ENCODE results near the gene CHID1. TPM values are rescaled to one million over a fixed set of nuclear protein-coding genes. Genes with fewer than 3 reads are reported as not detected.

The CHID1 gene
- total RNA-seq, 2 experiments from 2014 or later, result 30.6 to 71.1 TPM

DNA sequence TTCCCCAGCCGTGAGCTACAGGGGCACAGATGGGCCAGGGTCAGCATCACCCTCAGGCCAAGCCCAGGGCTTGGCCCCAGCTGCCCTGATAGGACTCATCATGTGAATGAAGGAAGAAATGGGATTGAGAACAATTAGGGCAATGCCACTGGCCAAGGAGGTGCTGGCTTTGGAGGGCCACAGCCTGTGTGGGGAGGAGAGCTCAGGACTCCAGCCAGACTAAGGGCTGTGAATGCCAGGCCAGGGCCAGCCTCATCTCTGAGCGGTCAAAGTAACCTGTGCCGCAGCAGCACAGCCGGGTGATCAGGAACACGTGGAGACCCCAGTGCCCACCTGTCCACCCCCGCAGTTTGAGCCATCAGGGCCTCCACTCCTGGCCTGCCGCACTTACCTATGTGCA is 10.1 kb downstream of the CHID1 start:
- Histone ChIP-seq H4K20me1 (ENCODE audit: insufficient read depth, low read length) (no peaks in the 10 kb centered on the region; the same call in 1 of the 2 replicates), H3K9me3 (ENCODE audit: low read length) (no peaks in the 10 kb centered on the region), H3K27ac (ENCODE audit: low read depth, low read length, poor library complexity, severe bottlenecking) (no peak overlapping the region), H3K4me3 (ENCODE audit: low read depth, low read length, poor library complexity, severe bottlenecking) (no peak overlapping the region), H3K4me1 (ENCODE audit: insufficient read depth, low read length, poor library complexity, severe bottlenecking) (no peaks in the 10 kb centered on the region), H3K4me2 (ENCODE audit: low read length) (no peak overlapping the region), H3K9me2 (ENCODE audit: insufficient read depth, low read length) (no peaks in the 10 kb centered on the region), H3K79me2 (ENCODE audit: insufficient read depth, low read depth, low read length) (no peaks in the 10 kb centered on the region), H3K36me3 (ENCODE audit: insufficient read depth, low read length) (peaks cover 64% of the 10 kb centered on the region), H2AFZ (ENCODE audit: low read length) (no peak overlapping the region)
- no peak for DNase-seq (ENCODE audit: low spot score)
- TF ChIP-seq, protein P1, sequence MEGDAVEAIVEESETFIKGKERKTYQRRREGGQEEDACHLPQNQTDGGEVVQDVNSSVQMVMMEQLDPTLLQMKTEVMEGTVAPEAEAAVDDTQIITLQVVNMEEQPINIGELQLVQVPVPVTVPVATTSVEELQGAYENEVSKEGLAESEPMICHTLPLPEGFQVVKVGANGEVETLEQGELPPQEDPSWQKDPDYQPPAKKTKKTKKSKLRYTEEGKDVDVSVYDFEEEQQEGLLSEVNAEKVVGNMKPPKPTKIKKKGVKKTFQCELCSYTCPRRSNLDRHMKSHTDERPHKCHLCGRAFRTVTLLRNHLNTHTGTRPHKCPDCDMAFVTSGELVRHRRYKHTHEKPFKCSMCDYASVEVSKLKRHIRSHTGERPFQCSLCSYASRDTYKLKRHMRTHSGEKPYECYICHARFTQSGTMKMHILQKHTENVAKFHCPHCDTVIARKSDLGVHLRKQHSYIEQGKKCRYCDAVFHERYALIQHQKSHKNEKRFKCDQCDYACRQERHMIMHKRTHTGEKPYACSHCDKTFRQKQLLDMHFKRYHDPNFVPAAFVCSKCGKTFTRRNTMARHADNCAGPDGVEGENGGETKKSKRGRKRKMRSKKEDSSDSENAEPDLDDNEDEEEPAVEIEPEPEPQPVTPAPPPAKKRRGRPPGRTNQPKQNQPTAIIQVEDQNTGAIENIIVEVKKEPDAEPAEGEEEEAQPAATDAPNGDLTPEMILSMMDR (conservative IDR thresholded peaks at IDR 0.05; ENCODE audit: low read length), result no peak
- no peak for TF ChIP-seq EZH2phosphoT487 (IDR thresholded peaks at IDR 0.05; ENCODE audit: borderline replicate concordance, low read depth, low read length)
- POLR2A ChIA-PET, result no interaction called here
- intact Hi-C loops (cut with micrococcal nuclease; ENCODE audit: unreplicated experiment), result no loop called here
- CTCF ChIA-PET (ENCODE audit: unreplicated experiment), result no interaction called here
- no TSS peak for BruUV-seq (replicated peaks)

DNA sequence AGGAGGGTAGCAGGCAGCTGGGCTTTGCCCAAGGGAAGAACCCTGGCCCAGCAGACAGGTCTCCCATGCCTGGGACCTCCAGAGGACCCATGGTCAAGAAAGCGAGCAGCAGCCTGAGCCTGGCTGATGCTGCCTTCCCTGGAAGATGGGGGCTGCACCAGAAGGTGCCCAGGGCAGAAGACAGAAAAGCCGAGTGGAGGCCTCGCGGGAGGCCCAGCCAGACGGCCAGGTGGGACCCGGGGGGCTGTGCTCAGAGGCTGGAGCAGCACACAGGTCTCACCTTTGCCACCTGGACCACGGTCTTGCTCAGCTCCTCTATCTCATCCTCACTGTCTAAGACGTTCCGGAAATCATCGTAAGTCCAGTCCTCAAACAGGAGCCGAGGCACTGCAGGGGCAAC is 10.9 kb downstream of the CHID1 start:
- no peak overlapping the region for H2AFZ ChIP-seq (ENCODE audit: low read length)
- H3K9me2 ChIP-seq (ENCODE audit: insufficient read depth, low read length), result no peaks in the 10 kb centered on the region
- DNase-seq (ENCODE audit: low spot score), result no peak
- H3K79me2 ChIP-seq (ENCODE audit: insufficient read depth, low read depth, low read length), result no peaks in the 10 kb centered on the region
- intact Hi-C loops (cut with micrococcal nuclease; ENCODE audit: unreplicated experiment), result no loop called here
- TF ChIP-seq EZH2phosphoT487 (IDR thresholded peaks at IDR 0.05; ENCODE audit: borderline replicate concordance, low read depth, low read length), result no peak
- TF ChIP-seq, protein P1 (conservative IDR thresholded peaks at IDR 0.05; ENCODE audit: low read length), result no peak
- H3K4me3 ChIP-seq (ENCODE audit: low read depth, low read length, poor library complexity, severe bottlenecking), result no peak overlapping the region
- ChIA-PET POLR2A (no interaction called here), CTCF (ENCODE audit: unreplicated experiment) (no interaction called here)
- no peaks in the 10 kb centered on the region; the same call in 1 of the 2 replicates for H4K20me1 ChIP-seq (ENCODE audit: insufficient read depth, low read length)
- no peak overlapping the region for H3K4me2 ChIP-seq (ENCODE audit: low read length)
- no peaks in the 10 kb centered on the region for H3K4me1 ChIP-seq (ENCODE audit: insufficient read depth, low read length, poor library complexity, severe bottlenecking)
- peaks cover 60% of the 10 kb centered on the region for H3K36me3 ChIP-seq (ENCODE audit: insufficient read depth, low read length)
- BruUV-seq (replicated peaks), result no TSS peak
- H3K27ac ChIP-seq (ENCODE audit: low read depth, low read length, poor library complexity, severe bottlenecking), result no peak overlapping the region
- no peaks in the 10 kb centered on the region for H3K9me3 ChIP-seq (ENCODE audit: low read length)

DNA sequence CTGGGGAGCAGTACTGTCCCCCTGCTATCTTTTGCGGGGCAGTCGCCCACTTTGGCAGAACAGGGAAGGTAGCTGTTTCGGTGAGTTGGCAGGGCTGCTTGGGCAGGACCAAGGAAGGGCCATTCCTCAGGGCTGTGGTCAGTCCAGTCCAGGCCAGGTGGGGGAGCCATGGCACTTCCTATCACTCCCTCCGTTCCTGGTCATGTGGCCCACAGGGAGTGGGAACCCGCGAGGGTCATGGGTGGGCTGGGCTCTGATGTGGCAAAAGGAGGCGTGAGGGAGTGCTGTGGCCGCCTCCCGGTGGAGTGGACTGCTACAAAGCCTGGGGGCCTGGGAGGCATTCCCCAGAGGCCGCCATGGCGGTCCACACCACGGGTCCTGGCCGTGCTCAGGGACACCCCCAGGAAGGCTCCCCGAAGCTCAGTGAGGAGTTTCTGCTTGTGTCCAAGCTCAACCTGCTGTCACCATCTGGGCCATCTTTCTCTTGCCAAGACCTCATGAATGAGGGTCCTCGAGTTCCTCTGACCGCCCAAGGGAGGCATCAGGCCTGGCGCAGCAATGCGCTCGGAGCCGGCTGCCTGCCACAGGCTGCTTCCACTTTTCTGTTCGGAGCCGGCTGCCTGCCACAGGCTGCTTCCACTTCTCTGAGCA is 11.9 kb downstream of the CHID1 start:
- Histone ChIP-seq H3K4me2 (ENCODE audit: low read length) (no peak overlapping the region), H3K4me3 (ENCODE audit: low read depth, low read length, poor library complexity, severe bottlenecking) (no peak overlapping the region), H3K36me3 (ENCODE audit: insufficient read depth, low read length) (peaks cover 49% of the 10 kb centered on the region), H4K20me1 (ENCODE audit: insufficient read depth, low read length) (no peaks in the 10 kb centered on the region; the same call in 1 of the 2 replicates), H3K9me2 (ENCODE audit: insufficient read depth, low read length) (no peaks in the 10 kb centered on the region), H2AFZ (ENCODE audit: low read length) (no peak overlapping the region), H3K27ac (ENCODE audit: low read depth, low read length, poor library complexity, severe bottlenecking) (no peak overlapping the region), H3K9me3 (ENCODE audit: low read length) (no peaks in the 10 kb centered on the region), H3K79me2 (ENCODE audit: insufficient read depth, low read depth, low read length) (no peaks in the 10 kb centered on the region), H3K4me1 (ENCODE audit: insufficient read depth, low read length, poor library complexity, severe bottlenecking) (no peaks in the 10 kb centered on the region)
- intact Hi-C loops (cut with micrococcal nuclease; ENCODE audit: unreplicated experiment), result no loop called here
- CTCF ChIA-PET (ENCODE audit: unreplicated experiment), result interaction anchor here (1.2 kb wide), 1 partner anchor 8 kb away, joined by 3 read pairs; no protein-coding TSS in a partner anchor
- DNase-seq (ENCODE audit: low spot score), result no peak
- TF ChIP-seq EZH2phosphoT487 (IDR thresholded peaks at IDR 0.05; ENCODE audit: borderline replicate concordance, low read depth, low read length), result no peak
- TF ChIP-seq, protein P1 (conservative IDR thresholded peaks at IDR 0.05; ENCODE audit: low read length), result no peak
- no TSS peak for BruUV-seq (replicated peaks)
- POLR2A ChIA-PET, result interaction anchor here (0.6 kb wide), 1 partner anchor 593 kb away, joined by 3 read pairs; no protein-coding TSS in a partner anchor

Measured in OCI-LY7 (cell line).